T-helper 1 cell treated with Interleukin-12 subunit alpha and Interleukin-12 subunit beta and Interleukin-4 antibody, amounts not matched to agents 30 ng/mL and 1 ng/mL, for 36 hours (primary cell): Measurements from ENCODE around the gene FBXO24. TPM values are rescaled to one million over a fixed set of nuclear protein-coding genes. Genes with fewer than 3 reads are reported as not detected.

Source experiments
- intact Hi-C: fragments of 100-400 bp; cut with micrococcal nuclease; formaldehyde crosslinking; loops from one replicate; pipeline ENCODE4 v1.15.1; 2024
- total RNA-seq: library from RNA; stranded (reverse); gene quantifications from 2 replicates; pipeline ENCODE4 v1.2.3, GENCODE V29; 2022

FBXO24 gene
- total RNA-seq, 1 donor from 2014 or later = 0.66 TPM

- intact Hi-C loops = no loop called here
Observed at GRCh38 chr7:100556541-100556940, 29.6 kb upstream of the FBXO24 start.

DNA sequence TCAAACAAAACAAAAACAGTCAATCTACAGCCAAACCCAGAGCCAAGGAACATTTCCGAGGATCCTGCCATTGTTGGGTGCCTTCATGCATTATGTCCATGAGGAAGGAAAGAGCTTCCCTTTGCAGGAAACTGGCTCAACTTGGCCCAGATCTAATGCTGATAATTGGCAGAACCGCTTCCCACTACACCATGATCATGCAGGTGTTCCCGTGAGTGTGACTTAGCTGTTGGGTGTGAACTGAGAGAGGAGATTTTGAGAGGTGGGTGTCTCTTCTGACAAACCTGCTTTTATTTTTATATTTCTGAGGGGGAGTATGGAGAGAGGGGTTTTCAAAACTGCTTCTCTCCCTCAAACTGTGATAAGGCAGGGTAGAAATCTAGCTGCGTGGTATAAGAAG, 27.0 kb upstream of the FBXO24 start:
- intact Hi-C loops = loop anchor here (1.0 kb wide), 5 partner anchors 13 to 90 kb away; partner anchors contain the start of genes AGFG2, NYAP1 and TSC22D4

DNA sequence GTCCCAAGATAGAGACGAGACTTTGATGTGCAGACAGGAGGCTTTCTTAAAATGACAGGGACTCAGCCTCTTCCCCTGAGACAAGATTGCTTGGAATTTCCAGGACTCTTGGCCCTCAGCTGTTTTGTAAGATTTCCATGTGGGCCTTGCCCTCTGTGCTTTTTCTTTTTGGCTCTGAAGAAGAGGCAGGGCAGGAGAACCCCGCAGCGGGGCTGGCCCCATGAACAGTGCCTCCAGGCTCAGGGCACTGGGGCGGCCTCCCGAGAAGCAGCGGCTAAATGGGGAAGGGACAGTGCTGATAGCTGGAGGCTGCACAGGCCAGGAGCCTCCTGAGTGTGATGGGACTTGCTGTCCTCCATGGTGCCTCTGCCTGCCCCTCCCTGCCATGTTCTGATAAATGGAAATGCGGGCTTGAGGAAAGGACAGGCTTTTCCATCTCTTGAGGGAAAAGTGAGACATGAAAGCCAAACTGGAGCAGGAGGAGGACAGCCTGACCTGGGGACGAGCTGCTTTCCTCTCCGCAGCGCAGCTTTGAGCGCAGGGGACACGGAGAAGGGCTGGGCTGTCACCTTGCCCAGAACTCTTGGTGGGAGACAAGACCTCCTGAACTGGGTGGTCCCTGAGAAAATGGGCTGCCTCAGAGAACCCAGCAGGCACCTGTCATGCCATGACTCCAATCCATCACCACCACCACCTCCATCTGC, 24.5 kb upstream of the FBXO24 start:
- intact Hi-C loops = no loop called here

DNA sequence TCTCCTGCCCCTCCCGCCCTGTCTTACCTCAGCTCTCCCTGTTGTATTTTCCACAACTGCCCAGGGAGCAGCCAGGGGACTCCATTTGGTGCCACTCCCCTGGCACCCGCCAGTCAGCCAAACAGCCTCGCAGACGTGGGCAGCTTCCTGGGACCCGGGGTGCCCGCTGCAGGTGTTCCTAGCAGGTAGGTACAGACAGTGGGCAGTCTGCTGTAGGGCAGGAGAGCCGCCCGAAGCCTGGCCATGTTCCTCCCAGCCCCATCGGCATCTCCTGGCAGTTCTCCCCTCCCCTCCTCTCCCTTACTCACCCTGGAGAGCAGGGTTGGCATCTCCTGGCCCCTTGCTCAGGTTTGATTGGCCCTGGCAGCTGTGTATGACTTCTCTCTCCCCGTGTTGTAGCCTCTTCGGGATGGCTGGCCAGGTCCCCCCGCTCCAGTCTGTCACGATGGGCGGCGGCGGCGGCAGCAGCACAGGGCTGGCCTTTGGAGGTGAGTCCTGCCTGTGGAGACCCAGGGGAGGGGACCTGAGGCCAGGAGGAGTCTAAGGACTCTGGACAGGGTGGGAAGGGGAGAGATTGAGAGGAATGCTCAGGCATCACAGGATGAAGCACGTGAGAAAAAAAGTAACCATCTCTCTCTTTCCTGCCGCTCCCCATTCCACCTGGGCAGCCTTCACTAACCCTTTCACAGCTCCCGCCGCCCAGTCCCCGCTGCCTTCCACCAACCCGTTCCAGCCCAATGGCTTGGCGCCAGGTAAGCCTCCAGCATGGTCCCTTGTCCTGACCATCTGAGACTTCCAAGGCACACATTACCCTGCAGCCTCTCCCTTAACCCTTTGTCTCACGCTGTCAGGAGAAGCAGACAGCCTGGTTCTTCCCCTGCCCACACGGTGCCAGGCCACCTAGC, 23.7 kb upstream of the FBXO24 start:
- intact Hi-C loops = no loop called here

- intact Hi-C loops = no loop called here
Observed at GRCh38 chr7:100563100-100563564, 23.0 kb upstream of the FBXO24 start.

DNA sequence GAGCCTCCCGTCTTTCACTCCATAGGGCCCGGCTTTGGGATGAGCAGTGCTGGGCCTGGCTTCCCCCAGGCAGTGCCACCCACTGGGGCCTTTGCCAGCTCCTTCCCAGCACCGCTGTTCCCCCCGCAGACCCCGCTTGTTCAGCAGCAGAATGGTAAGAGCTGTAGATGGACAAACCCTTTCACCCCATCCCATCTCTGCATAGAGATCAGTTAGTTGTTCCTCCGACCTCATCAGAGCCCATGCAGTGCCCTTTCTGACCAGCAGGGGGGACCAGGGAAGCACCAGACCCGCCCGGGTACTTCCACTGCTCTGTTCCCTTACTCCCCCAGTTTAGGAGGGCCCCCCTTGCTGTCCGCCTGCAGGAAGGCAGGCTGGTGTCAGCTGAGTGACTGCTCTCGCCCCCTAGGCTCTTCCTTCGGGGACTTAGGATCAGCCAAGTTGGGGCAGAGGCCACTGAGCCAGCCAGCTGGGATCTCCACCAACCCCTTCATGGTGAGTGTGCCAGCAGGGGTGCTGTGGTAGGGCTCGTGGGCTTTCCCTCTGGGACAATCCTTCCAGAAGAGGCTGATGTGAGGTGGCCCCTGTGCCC, 22.2 kb upstream of the FBXO24 start:
- intact Hi-C loops = loop anchor here (1.0 kb wide), 3 partner anchors 22 to 161 kb away; partner anchors contain the start of genes FBXO24 and LRCH4

GRCh38 chr7:100564405-100564804, 21.7 kb upstream of the FBXO24 start:
- intact Hi-C loops = loop anchor here (1.0 kb wide), 3 partner anchors 22 to 161 kb away; partner anchors contain the start of genes FBXO24 and LRCH4

- intact Hi-C loops = no loop called here
Observed at GRCh38 chr7:100565133-100565571, 21.0 kb upstream of the FBXO24 start.

DNA sequence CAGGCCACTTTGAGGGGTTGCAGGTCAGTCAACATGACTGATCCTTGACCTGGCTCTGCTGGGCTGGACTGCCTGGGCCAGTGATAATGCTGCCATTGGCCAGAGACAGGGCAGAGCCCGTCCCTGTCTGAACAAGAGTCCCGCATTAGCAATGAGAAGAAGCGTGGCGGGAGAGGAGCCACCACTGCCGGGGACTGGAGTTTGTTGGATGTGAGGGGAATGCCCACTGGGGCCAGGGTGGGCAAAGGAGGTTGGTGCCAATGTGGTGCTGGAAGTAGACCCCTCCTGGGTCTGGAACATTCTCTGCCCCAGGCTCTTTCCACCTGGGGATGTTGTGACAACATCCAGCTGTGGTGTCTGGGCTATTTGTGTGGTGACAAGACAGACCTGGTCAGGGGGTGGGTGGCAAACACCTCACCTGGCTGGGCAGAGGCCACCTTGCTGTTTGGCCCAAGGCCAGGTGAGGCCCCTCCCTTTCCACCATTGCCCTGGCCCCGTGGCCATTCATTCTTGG, 20.1 kb upstream of the FBXO24 start:
- intact Hi-C loops = no loop called here

DNA sequence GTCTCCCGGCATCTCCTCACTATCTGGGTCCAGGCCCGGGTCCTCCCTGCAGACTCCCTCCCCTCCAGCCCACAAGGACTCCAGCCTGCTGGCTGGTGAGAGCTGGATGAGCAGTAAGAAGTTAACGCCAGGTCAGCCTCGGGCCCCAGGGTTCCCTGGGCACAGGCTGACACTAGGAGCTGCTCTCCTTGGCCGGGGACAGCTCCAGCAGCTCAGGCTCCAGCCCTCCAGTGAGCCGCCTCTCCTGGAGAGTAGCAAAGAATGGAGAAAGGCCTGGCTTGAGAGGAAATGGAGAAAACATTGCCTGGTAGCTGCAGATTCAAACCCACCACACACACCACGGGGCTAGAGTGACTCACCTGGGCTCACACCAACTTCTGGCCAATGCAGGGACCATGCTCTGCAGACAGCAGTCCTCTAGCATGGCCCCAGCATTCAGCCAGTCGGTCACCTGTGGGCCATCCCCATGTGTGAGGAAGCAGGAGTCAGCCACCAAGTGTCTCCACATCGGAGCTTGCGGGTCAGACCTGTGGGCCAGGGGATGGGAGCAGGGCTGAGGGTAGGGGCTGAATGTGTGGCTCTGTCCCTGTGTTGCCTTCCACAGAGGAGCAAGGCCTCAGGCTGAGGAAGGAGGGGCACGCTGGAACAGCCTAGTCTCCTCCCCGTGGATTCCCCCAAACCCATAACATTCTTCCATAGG, 18.9 kb upstream of the FBXO24 start:
- intact Hi-C loops = no loop called here

DNA sequence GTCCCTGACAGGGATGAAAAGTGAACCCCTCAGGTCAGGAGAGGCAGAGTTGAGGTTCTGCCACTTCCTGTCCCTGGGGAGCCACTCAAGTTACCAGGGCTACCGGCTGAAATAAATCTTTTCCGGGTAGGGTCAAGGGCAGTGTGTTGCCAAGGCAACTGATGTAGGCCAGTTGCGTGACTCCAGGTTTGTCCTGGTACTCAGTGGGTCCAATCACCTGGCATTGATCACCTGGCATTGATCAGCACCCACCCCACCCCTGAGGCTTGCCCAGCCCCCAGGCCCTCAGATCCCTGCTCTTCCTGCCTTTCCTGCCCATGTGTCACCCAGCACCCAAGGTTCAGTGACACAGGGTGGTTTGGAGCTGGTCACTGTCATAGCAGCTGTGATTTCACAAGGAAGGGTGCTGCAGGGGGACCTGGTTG, 18.4 kb upstream of the FBXO24 start:
- intact Hi-C loops = no loop called here

DNA sequence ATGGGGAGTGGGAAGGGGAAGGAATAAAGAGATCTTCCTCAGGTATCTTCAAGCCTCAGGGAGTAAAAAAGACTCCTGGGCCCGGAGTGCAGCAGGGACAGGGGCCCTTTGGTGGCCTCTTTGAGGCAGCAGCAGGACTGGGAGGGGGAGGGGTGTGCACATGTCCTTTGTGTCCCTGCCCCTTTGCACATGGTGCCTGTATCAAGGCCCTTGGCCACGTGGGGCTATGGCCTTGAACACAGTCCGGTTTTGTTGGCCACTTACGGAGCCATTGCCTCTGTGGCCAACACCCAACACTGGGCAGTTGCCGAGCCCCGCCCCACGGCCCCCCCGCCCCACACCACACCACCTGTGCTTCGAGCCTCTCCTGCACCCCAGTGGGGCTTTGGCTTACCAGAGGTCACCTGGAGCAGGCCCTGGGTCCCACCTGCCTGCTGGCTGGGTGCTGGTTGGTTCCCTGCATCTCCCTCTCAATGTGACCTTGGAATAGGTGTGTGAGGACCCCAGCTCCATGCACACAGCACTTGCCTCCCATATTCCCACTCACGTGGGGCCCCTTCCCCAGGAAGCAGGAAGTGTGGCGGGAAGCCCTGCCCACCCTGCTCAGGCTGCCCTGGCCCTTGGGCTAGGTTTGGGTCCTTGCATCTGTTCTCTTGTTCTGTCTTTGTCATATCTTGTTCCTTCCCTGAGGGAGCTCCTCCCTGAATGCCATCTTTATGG, 17.8 kb upstream of the FBXO24 start:
- intact Hi-C loops = no loop called here

DNA sequence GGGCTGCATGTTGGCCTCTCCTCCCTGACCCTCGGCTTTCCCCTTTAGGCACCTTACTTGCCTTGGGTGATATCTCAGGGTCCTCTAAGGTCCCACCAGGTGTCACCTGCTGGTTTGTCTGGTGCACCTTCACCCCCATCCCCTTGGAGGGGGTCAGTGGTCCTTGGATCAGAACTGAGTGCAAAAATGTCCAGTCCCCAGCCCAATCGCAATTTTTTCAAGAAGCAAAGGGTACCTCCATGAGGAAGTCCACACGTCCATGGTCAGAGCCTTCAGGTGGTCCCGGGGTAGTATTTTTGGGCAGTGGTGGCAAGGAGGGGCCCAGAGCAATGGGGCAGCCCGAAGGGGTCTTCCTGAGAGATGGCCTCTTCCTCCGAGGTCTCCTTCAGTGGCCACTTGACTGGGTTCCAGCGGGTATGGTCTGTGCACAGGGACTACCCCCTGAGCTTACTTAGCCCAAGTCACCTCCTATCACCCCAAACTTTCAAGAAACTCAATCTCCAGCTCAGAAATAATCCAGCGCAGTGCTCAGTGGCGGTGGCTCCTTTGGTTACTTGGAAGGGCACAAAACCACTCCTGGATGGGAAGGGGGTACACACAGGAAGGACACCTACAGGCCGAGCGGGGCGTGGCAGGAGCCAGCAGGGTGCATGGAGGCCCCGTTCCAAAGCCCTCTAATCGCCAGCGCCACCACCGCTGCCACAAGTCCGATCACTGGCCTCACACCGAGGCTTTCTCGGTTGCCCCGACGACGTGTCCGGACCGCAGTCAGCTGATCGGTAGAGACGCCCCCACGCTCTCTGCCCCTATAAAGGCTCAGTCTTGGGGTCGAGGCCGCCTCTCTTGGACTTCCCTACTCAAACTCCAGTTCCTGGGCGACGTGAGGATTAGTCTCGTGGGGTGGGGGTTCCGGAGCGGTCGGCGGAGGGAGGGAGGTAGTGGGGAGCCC, 17.0 kb upstream of the FBXO24 start:
- intact Hi-C loops = no loop called here

- intact Hi-C loops = loop anchor here (1.0 kb wide), 1 partner anchor 12 kb away; no protein-coding TSS in a partner anchor
Observed at GRCh38 chr7:100570954-100571828, 14.9 kb upstream of the FBXO24 start.

DNA sequence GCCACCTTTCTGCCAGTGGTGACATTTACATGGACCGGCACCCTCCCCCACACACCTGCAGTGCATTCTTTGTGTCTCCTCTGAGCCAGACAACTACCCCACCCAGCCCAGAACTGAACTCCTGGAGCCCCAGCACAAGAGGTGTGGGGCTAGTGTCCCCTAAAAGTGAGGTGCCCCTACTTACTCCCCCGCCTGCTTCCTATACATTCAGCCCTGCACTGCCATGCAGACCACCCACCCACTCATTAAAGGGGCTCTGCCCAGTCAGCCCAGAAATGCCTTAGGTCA, 14.4 kb upstream of the FBXO24 start:
- intact Hi-C loops = no loop called here

- intact Hi-C loops = no loop called here
Observed at GRCh38 chr7:100572281-100572948, 13.7 kb upstream of the FBXO24 start.

GRCh38 chr7:100572949-100573675, 13.0 kb upstream of the FBXO24 start:
- intact Hi-C loops = no loop called here
